Coronary artery (tissue), 2 donors: Measurements from ENCODE around the gene CDK6.

Experiments
- DNase-seq: peaks from one replicate; pipeline ENCODE4 v3.0.0-alpha.2; 2017; ENCODE audit warnings: low spot score
- H3K27ac ChIP-seq, 2 donors: fragments of 200-600 bp; sonication (generic); one replicate each; pipeline ENCODE4 v1.5.1; 2016 to 2019
- H3K4me3 ChIP-seq: fragments of 200-600 bp; sonication (generic); 2 replicates; pipeline ENCODE4 v1.5.1; 2016; ENCODE audit warnings: mild to moderate bottlenecking, moderate library complexity
- CTCF ChIP-seq: fragments of 200-600 bp; sonication (generic); IDR thresholded peaks from one replicate; pipeline ENCODE4 v1.5.1; 2019; ENCODE audit warnings: antibody characterized with exemption

CDK6 gene

DNA sequence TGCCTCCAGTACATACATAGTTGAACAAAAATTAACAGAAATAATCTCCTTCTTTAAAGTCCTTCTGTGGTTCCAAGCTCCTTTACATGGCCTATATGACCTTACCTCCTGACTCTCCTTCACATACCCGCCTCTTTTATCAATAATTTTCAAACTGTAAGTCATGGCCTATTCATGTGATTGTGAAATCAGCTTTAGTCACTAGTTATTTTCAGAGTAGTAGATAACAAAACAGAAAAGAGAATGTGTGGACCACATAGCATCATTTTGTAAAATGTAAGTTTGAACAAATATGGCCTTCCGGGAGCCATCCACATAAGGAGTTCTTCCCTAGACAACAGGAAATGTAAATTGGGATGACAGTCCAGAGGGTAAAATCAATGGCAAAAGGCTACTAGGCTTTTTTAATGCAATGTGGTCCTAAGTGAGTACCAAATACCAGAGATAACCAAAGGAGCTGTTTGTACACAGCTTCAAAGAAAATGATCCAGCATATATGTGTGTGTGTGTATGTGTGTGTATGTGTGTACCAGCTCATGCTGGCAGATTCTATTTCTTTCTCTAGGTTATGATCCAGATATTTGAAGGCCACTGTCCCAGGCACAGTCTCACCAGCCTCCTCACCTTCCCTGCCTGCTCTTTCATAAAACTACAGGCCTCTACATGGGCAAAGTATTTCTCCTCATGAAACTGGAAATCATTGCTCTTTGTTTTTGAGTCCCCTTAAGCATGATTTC is 233.9 kb downstream of the CDK6 start:
- DNase-seq, result no peak
- TF ChIP-seq CTCF, result no peak
- Histone ChIP-seq H3K27ac (no peak overlapping the region), H3K4me3 (no peak overlapping the region)

GRCh38 chr7:92598310-92598981 is 237.9 kb downstream of the CDK6 start:
- DNase-seq, result no peak
- H3K4me3 ChIP-seq, result no peak overlapping the region
- H3K27ac ChIP-seq, result no peak overlapping the region
- no peak for TF ChIP-seq CTCF

DNA sequence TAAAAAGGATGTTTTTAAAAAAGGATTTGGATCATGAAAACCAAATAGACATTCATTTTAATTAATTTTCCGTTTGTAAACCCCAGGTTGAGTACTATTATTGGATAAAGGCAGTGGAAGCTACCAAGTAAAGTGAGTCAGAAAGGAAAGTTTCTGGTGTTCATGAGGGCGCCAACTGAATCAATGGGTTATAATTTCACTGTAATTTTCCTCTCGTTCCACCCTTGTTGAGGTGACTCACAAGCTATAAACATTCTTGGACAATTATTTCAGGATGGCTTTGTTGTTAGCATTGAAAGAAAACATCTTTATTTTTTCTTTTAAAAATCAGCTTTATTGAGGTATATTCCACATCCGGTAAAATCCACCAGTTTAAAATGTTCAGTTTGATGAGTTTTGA is 241.1 kb downstream of the CDK6 start:
- no peak for TF ChIP-seq CTCF
- H3K4me3 ChIP-seq, result no peak overlapping the region
- no peak for DNase-seq
- no peak overlapping the region for H3K27ac ChIP-seq

DNA sequence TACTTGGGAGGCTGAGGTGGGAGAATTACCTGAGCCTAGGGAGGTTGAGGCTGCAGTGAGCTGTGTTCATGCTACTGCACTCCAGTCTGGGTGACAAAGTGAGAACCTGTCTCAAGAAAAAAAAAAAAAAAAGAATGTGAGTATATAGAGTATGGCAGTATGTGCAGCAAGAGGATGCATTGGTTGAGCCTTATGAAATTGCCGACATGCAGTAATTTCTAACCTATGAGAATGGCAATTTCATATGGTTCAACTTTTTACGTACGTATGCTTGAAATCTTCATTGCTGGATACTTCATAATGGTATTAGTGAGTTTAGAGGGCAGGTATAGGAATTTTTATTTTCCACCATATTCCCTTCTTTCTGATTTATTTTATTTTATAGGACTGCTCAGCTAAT is 241.6 kb downstream of the CDK6 start:
- DNase-seq, result no peak
- H3K4me3 ChIP-seq, result no peak overlapping the region
- no peak for TF ChIP-seq CTCF
- no peak overlapping the region for H3K27ac ChIP-seq

- no peak for TF ChIP-seq CTCF
- Histone ChIP-seq H3K27ac (no peak overlapping the region), H3K4me3 (peak overlapping the region; percentile 87)
- DNase-seq, result no peak
Observed at GRCh38 chr7:92590711-92591310, 245.6 kb downstream of the CDK6 start.

DNA sequence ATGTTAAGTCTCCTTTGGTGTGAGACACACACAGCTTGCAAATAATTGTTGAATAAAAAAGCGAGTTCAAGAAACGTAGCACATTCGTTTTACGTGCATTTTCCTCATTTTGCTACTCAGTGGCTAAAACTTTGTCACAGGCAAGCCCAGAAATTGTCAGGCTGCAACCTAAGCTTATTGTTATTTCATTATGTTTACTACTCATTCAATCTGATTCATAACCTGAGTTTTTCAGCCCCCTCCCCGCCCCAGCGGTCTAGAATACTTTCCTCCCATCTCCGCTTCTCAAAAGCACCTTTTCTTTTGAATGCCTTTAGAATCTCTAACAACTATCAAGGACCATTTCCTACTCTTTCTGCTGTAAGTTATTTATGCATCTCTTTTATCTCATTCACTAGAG is 247.3 kb downstream of the CDK6 start:
- TF ChIP-seq CTCF, result no peak
- H3K4me3 ChIP-seq, result peak overlapping the region; percentile 87
- no peak overlapping the region for H3K27ac ChIP-seq
- no peak for DNase-seq
